Activated T-cell treated with anti-CD3 and anti-CD28 coated beads, Interleukin-2, amount 50 U/mL, for 48 hours (primary cell): ENCODE measurements around the gene TPPP.
A peak's percentile ranks its signal among the peaks of the same experiment; 100 is the strongest.
"Not testable (repeated sequence)": the region's sequence is repeated elsewhere in the genome, so short reads cannot be mapped to it uniquely, and the experiment has no call there.

ENCODE experiments used
- DNase-seq, 2 experiments: peaks; one replicate each; pipeline ENCODE4 v3.0.0-alpha.2; 2020

Gene TPPP

DNA sequence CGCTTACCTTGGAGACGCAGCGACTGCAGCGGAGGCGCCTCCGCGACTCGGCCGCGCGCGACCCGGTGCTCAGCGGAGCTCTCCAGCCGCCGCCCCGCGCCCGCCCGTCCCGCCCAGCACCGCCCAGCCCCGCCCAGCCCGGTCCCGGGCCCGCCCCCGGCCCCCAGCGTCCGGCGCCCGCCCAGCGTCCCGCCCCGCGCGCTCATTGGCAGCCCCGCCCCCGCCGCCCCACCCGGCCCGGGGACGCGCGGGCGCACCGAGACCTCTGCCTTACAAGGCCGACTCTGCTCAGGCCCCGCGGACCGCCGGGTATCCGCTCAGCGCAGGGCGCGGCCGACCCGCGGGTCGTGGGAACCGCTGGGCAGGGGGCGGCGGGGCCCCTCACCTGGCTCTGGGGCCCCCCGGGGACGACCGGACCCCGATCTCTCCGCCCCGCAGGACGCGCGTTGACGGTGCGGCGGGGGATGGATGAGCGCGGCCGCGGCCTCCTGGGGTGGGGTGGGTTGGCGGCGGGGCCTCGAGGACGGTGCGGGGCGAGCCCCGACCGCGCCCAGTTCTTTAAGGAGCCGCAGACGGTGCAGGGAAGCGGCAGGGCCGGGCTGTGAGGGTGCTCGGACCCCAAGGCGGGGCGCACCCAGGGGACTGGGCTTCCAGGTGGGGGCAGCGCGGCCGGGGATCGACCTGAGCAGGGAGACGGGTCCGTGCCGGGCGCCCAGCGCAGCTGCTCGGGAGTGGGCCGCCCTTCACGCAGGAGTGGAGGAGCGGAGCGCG lies at the start of gene TPPP:
TPPP (minus strand) TSS at position 82 of the 771 bp plus-strand sequence. CDS start 15,292 bp downstream, outside the sequence.
- DNase-seq, result peak; percentile 80 to 84

DNA sequence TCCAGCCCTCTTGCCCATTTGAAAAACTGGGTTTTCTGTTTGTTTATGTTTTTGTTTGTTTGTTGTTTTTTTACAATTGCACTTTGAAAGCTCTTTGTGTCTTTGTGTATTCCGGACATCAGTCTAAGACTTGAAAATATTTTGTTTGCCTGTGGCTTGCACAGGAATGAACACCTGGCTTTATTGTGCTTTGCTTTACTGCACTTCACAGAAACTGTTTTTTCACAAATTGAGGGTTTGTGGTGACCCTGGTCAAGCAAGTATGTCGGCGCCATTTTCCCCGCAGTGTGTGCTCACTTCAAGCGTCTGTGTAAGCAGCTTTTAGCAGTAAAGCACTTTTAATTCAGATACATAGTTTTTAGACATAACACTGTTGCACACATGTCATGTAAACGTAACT lies 49.1 kb upstream of the TPPP start:
- DNase-seq, result not testable (repeated sequence)

DNA sequence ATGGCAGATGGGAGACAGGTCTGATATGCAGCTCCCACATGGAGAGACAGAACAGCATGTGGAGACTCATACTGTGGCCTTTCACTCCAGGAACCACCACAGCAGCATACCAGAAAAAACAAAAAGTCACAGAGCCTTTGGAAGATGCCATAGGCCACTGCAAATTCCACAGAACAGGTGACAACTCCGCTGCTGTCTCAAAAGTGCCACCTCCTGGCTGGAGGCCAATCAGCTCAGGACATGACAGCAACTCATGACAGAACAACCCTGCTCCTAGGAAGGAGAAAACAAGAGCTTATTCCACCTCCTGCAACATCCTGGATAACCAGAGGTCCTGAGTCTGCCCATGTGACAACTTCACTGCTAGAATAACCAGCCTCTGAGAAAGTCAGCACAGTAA lies 41.0 kb upstream of the TPPP start:
- not testable (repeated sequence) for DNase-seq

DNA sequence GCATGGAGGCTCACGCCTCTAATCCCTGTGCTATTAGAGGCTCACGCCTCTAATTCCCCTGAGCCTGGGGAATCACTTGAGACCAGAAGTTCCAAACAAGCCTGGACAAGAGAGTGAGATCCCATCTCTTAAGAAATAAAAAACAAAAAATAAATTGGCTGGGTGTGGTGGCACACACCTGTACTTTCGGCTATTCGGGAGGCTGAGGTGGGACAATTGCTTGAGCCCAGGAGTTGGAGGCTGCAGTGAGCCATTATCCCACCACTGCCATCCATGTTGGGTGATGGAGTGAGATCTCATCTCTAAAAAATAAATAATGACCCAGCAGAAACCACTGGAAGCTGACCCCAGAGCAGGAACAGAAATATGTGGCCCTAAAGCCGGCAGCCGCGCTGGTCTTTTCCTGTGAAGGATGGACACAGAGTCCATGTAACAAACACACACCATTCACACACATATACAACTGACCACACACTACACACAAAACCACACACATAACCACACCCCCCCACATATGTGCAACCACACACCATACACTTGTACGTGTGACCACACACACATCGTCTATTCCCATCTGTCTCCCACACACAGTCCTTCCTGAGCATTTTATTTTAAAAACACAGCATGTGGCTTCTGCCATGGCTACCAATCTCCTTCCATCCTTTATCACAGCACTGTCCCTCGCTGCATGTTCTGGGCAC lies 39.8 kb upstream of the TPPP start:
- DNase-seq, result not testable (repeated sequence)

DNA sequence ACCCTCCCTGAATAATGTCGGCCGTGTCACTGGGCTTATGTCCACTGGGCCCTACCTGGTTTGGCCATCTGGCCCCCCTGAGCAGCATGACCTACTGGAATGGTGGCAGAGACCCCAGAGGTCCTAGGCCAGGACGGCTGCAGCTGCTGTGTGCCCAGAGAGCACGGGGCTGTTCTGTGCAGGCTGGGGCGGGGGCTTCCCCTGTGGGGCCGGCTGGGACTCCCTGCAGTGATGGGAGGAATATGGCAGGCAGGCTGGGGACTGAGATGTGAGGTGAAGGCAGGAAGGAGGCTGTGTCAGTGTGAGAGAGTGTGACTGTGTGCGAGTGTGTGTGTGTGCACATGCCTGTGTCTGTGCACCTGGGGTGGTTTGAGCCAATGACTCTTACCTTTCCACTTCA lies 36.1 kb upstream of the TPPP start:
- DNase-seq, result not testable (repeated sequence)

DNA sequence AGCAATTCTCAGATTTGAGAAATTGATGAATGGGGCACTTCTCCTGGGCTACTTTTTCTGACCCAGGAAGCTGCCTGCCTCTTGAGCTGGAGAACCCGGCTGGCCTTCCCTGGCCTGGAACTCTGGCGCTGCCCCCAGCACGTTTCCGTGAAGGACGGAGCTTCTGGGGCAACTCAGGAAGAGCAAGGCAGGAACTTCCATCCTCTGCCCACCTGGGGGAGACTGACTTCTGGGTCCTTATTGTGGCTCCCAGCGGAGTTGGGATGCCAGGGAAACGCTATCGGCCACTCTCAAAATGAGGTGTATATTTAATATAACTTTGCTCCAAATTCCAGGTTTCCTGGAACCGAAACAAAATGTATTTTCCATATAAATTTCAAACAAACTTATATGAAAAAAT lies 33.9 kb upstream of the TPPP start:
- not testable (repeated sequence) for DNase-seq

DNA sequence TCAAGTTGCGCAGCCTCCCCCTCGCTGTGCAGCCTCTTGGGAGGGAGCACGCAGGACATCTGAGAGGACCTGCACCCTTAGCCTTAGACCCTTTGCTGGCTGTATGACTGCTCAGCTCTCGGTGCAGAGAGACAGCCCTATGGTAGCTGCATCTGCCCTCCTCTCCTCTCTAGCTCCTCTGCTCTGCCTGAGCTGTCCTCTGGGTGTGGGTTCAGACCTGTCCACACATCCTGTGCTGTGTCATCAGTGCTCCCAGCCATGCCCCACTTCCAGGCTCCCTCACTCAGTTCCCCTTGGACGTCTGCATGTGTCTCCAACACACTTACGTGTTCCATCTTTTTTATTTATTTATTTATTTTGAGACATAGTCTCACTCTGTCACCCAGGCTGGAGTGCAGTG lies 30.7 kb upstream of the TPPP start:
- DNase-seq, result not testable (repeated sequence)

DNA sequence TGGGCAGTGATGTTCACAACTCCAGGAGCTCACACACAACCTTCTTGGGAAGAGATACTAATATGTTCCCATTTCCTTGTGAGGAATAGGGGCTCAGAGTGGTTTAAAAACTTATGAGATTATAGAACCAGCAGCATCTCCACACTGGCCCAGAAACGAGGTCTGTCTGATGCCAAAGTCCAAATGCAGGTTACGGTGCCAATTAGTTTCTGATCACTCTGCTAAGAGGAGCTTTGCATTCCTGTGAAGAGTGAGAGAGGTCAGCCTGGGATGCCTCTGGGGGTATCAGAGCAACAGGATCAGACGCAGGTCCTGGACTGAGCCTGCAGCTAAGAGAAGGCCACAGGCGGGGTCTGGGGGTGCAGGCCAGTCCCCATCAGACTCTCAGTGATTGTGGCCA lies 30.2 kb upstream of the TPPP start:
- not testable (repeated sequence) for DNase-seq

DNA sequence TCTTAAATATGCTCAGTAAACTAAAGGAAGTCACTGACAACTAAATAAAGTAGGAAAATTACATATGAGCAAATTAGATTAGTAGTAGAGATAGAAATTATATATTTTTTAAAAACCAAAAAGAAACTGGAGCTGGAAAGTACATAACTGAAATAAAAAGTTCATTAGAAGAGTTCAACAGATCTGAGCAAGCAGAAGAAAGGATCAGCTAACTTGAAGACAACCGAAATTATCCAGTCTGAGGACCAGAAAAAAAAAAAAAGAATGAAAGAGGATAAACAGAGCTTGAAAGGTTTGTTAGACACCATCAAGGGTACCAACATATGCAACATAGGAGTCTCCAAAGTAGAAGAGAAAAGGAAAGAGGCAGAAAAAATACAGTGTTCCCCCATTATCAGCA lies 26.2 kb upstream of the TPPP start:
- DNase-seq, result not testable (repeated sequence)

DNA sequence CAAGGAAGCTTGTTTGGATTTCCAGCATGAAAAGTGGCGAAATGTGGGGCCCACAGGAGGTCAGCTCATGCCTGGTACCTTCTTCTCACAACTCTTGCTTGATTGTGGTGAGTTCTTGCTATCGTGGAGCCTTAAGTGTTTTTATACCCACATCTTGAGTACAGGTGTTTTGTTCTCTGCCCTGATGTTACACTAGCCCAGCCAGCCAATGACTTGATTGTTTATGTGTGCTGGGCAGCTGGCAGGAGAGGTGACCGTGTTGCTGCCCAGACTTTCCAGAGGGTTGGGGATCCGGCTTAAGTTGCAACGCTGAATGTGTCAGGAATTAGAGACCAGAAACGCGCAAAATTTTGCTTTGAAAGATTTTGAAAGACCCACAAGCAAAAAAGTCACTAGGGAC lies 24.0 kb upstream of the TPPP start:
- DNase-seq, result no peak

DNA sequence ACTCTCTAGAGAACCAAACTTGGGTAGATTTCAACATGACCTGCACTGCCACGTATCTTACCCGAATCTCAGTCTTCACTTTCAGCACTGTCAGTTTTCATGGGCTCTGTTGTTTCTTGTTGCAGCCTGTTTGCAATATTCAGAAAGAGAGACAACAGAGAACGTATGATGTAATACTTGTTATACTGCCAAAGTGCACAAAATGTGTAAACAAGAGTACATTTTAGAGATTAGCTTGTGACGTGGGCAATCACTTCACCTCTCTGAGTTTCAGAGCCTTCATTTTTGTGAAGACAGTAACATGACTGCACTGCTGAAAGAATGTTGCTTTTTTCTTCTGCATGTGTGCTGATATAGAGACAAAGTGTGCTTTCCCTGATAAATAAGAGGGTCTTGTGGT lies 23.6 kb upstream of the TPPP start:
- not testable (repeated sequence) for DNase-seq

DNA sequence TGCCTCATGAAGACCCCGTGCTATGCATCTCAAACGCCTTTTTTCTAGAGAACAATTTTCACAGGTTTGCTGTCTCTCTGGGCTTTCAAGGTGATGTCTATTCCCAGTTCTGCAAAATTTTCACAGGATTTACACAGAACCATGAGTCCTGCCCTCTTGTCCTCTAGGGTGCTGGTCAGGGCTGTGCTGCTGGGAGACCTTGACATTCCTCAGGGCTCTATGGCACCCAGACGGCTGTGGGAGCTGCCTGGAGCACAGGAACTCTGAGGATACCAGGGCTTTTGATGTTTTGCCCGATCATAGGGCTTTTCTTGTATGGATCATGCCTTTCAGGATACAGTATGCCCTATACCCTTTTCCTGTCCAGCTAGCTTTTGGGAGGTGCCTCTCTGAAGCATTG lies 22.5 kb upstream of the TPPP start:
- DNase-seq, result not testable (repeated sequence)

DNA sequence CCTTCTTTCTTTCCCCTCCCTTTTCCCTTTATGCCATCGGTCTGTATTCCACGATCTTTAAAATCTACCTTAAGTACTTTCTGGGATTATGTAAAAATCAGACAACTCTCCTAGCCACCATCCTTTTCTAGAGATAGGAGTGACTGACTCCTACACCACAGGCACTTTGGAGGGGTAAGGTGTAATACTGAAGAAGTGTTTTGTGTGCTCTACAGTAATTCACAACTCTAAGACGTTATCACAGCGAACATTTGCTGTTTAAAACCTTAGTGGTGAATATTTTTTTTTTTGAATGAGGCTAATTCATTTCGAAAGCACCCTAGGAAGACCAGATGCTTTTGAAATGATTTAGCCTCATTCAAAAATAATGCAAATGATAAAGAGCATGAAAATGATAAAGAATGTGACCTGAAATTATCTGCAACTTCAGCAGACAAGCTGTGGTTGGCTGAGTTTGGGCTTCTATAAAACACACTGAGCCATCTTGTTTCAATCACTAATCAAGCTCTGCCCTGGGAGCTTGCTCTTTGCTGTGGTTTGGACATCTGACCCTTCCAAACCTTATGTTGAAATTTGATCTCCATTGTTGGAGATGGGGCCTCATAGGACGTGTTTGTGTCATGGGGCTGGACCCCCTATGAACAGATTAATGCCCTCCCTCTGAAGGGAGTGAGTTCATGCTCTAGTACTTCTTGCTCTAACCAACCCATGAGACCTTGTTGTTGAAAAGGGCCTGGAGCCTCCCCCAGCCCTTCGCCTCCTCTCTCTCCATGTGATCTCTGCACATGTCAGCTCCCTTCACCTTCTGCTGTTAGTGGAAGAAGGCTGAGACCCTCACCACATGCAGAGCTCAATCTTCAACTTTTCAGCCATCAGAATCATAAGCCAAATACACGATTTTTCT lies 21.3 kb upstream of the TPPP start:
- not testable (repeated sequence) for DNase-seq

DNA sequence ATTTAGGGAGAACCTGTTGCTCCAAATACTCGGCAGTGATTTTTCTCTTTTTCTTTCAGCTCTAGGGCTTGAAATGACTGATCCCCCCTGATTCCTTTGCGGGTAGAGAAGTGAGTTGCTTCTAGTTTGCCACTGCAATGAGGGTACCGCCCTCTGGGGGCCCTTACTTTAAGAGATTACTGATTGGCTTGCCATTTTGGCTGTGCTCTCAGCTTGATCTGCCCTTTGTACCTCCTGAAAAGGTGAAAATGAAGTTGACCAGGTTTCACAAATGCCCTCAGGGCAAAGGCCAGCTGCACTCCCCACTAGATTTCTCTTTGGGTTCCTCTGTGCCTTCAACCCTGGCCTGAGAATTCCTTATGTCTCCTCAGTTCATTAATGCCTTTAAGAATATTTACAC lies 20.5 kb upstream of the TPPP start:
- not testable (repeated sequence) for DNase-seq

DNA sequence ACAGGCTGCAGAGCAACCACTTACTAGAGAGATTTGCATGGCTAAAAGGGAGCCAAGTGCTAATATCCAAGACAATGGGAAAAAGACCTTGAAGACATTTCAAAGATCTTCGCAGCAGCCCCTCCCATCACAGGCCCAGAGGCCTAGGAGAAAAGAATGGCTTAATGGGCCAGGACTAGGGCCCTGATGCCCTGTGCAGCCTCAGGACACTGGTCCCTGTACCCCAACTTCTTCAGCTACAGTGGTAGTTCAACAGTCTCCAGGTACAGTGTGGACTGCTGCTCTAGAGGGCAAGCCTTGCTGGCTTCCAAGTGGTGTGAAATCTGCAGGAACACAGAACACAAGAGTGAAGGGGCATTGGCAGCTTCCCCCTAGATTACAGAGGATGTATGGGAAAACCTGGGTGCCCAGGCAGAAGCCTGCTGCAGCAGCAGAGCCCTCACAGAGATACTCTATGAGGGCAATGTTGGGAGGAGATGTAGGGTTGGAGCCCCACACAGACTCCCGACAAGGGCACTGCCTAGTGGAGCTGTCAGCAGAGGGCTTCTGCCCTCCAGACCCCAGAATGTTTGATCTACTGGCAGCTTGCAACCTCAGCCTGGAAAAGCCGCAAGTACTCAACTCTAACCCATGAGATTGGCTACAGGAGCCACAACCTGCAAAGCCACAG lies 15.8 kb upstream of the TPPP start:
- not testable (repeated sequence) for DNase-seq

DNA sequence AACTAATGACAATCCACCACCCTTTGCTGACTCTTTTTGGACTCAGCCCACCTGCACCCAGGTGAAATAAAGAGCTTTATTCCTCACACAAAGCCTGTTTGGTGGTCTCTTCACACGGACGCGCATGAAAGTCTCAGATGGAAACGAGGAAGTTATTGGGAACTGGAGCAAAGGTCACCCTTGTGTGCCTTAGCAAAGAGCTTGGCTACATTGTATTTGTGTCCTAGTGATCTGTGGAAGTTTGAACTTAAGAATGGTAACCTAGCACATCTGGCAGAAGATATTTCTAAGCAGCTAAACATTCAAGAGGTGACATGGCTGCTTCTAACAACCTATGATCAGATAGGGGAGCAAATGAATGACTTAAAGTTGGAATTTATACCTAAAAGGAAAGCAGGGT lies 15.2 kb upstream of the TPPP start:
- not testable (repeated sequence) for DNase-seq

DNA sequence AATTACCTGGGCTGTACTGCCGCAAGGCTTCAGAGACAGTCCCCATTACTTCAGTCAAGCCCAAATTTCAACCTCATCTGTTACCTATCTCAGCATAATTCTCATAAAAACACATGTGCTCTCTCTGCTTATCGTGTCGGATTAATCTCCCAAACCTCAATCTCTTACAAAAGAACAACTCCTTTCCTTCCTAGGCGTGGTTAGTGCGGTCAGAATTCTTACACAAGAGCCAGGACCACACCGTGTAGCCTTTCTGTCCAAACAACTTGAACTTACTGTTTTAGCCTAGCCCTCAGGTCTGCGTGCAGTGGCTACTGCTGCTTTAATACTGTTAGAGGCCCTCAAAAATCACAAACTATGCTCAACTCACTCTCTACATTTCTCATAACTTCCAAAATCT lies 13.0 kb upstream of the TPPP start:
- not testable (repeated sequence) for DNase-seq

DNA sequence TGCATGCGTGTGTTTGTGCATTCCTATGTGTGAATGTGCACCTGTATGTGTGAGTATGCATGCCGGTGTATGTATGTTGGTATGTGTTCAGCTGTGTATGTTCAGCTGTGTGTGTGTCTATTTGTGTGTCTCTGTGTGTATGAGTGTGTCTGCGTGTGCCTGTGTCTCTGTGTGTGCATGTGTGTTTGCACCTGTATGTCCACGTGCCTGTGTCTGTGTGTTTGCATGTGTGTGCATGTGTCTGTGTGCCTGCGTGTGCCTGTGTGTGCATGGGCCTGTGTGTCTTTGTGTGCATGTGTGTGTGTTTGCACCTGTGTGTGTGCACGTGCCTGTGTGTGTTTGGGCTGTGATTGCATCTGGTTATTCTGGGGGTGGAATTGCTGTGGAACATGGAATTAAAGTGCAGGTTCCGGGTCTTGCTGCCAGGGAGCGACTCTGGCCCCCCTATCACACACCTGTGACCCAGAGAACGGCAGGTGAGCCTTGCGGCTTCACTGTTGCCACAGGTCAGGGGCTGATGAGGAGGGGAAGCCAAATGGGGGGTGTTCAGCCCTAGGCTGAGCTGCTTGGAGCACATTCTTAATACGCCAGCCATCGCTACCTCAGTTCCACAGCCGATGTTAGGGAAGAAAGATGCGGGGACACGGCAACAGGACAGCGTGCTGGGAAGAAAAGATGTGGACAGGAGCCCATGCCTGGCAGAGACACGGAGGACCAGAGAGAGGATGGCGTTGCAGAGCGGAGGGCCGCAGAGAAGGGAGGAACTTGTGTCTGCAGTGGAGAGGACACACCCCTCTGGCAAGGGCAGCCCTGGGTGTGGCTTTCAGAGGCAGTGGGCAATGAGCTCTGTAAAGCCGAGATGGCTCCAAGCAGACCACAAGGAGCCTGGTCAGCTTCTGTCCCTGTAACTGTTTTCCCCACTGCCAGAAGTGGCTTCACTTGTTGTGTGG lies 3.9 kb upstream of the TPPP start:
- DNase-seq, result not testable (repeated sequence)

DNA sequence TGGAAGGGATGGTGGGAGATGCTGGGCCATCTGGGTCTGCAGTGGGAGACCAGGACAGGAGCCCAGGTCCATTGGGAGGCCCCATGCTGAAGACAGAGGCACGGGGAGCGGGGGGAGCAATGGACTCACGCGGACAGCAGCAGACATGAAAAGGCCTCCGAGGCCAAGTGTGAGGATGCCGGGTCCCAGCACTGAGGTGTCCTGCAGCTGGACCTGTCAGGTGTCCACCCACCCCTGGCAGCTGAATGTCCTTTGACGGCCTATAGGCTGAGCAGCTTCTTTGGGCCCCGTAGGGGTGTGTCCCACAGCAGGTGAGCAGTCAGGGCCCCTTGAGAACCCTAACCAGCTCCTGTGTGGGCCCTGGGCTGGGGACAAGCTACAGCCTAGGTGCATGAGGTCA lies 3.0 kb upstream of the TPPP start:
- not testable (repeated sequence) for DNase-seq

DNA sequence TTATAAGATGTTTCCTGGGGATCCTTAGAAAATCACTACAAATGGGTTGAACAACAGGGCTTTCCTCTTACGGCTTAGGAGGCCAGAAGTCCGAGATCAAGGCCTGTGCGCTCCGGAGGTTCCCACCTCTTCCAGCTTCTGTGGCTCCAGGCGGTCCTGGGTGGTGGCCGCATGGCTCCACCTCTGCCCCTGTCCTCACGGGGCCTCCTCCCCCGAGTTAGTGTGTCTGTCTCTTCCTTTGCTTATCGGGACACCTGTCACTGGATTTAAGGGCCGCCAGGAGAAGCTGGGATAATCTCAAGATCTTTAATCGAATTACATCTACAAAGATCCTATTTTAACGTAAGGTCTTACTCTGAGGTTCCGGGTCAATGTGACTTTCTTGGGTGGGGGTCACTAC lies 2.3 kb upstream of the TPPP start:
- not testable (repeated sequence) for DNase-seq

DNA sequence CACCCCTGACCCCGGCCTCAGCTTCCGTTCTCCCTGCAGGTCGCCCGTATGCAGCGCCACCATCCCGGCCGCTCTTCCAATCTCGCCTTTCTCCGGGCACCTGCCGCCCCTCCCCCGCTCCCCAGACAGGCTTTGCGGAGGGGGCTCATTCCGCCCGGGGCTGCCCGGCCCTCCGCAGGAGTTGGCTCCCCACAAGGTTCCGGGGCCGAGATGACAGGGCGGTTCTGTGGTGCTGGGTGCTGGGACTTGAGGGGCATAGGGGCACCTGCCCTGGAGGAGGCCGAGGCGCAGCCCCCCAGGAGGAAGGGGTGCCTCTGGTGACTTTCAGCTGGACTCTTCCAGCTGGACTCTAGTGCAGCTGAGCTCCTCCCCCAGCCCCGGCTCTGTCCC lies 885 bp upstream of the TPPP start:
- DNase-seq, result peak in 1 of 2 experiments; percentile 41
